Measurements from ENCODE around the gene DCAF6. TPM values are rescaled to one million over a fixed set of nuclear protein-coding genes. Genes with fewer than 3 reads are reported as not detected.

The DCAF6 gene
- total RNA-seq, 3 donors from 2014 or later = 76.7 to 95.7 (median 84.7) TPM

DNA sequence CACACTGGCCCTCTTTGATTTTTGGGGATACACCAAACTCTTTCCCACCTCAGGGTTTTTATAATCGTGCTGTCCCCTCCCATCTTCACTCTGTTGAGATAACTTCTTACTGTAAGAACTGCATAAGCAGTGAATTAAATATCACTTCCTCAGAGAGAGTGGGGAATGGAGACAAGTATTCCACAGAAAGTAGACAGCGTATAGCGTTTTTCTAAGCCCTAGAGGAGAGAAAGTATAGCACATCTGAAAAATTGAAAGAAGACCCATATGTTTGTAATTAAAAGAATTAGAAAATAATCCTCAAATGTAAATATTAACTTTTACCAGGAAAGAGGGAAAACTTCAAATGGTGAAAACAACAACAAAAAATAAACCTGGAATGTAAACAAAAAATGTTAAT lies 132.9 kb downstream of the DCAF6 start:
- intact Hi-C loops (cut with DNase I; ENCODE audit: low total_unique reads) = no loop called here
- TF ChIP-seq, protein P1, sequence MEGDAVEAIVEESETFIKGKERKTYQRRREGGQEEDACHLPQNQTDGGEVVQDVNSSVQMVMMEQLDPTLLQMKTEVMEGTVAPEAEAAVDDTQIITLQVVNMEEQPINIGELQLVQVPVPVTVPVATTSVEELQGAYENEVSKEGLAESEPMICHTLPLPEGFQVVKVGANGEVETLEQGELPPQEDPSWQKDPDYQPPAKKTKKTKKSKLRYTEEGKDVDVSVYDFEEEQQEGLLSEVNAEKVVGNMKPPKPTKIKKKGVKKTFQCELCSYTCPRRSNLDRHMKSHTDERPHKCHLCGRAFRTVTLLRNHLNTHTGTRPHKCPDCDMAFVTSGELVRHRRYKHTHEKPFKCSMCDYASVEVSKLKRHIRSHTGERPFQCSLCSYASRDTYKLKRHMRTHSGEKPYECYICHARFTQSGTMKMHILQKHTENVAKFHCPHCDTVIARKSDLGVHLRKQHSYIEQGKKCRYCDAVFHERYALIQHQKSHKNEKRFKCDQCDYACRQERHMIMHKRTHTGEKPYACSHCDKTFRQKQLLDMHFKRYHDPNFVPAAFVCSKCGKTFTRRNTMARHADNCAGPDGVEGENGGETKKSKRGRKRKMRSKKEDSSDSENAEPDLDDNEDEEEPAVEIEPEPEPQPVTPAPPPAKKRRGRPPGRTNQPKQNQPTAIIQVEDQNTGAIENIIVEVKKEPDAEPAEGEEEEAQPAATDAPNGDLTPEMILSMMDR (IDR thresholded peaks at IDR 0.05) = no peak
- no peak for TF ChIP-seq POLR2A (IDR thresholded peaks at IDR 0.05)
- no peak for TF ChIP-seq POLR2AphosphoS5 (IDR thresholded peaks at IDR 0.05)
- Histone ChIP-seq H3K9me3 (no peaks in the 10 kb centered on the region), H3K4me3 (no peak overlapping the region), H3K36me3 (peaks cover 11% of the 10 kb centered on the region), H3K4me1 (no peaks in the 10 kb centered on the region), H3K27me3 (no peaks in the 10 kb centered on the region), H3K27ac (no peak overlapping the region)
- DNase-seq (ENCODE audit: low spot score in 2 of 2) = no peak

- intact Hi-C loops (cut with DNase I; ENCODE audit: low total_unique reads) = no loop called here
- no peaks in the 10 kb centered on the region for H3K27me3 ChIP-seq
- no peak overlapping the region for H3K4me3 ChIP-seq
- no peaks in the 10 kb centered on the region for H3K36me3 ChIP-seq
- no peak overlapping the region for H3K27ac ChIP-seq
- H3K9me3 ChIP-seq = no peaks in the 10 kb centered on the region
- DNase-seq (ENCODE audit: low spot score in 2 of 2) = no peak
- TF ChIP-seq POLR2AphosphoS5 (IDR thresholded peaks at IDR 0.05) (no peak), POLR2A (IDR thresholded peaks at IDR 0.05) (no peak)
- TF ChIP-seq, protein P1 (IDR thresholded peaks at IDR 0.05) = no peak
- H3K4me1 ChIP-seq = no peaks in the 10 kb centered on the region
Measured at GRCh38 chr1:168079761-168080160, 143.3 kb downstream of the DCAF6 start.

DNA sequence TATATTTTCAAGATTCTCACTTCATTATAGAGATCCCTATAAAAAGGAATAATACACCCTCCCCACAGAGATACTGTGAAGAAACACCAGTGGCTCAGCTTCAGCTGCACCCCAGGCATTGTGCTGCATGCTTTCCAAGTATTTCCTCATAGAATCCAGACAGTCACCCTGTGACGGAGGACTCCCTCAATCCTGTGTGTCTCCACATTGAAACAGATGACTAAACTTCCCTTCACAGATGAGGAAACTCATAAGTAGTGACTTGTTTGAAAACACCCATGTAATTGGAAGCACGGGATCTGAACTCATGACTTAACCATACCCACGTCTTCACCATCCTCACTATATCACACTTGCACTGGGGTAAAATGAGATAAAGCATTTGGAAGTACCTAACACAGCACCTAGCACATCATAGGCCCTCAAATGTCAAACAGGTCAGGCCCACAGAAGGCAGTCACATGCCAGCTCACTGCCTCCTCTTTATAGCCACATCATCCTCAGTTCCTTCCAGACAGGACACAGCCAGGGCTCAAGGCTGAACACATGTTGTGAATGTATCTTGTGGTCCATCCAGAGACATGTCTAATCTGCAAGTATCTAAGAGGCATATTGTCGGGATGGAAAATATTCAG lies 145.0 kb downstream of the DCAF6 start:
- H3K36me3 ChIP-seq = no peaks in the 10 kb centered on the region
- H3K4me3 ChIP-seq = no peak overlapping the region
- no peaks in the 10 kb centered on the region for H3K4me1 ChIP-seq
- DNase-seq (ENCODE audit: low spot score in 2 of 2) = no peak
- intact Hi-C loops (cut with DNase I; ENCODE audit: low total_unique reads) = no loop called here
- no peaks in the 10 kb centered on the region for H3K9me3 ChIP-seq
- H3K27me3 ChIP-seq = no peaks in the 10 kb centered on the region
- TF ChIP-seq POLR2A (IDR thresholded peaks at IDR 0.05) = no peak
- TF ChIP-seq, protein P1 (IDR thresholded peaks at IDR 0.05) = no peak
- no peak for TF ChIP-seq POLR2AphosphoS5 (IDR thresholded peaks at IDR 0.05)
- H3K27ac ChIP-seq = peak overlapping the region in 1 of 2 donors; percentile 79

GRCh38 chr1:168082008-168082876 lies 145.8 kb downstream of the DCAF6 start:
- Histone ChIP-seq H3K9me3 (no peaks in the 10 kb centered on the region), H3K4me1 (no peaks in the 10 kb centered on the region), H3K27me3 (no peaks in the 10 kb centered on the region), H3K4me3 (no peak overlapping the region), H3K27ac (peak overlapping the region in 1 of 2 donors; percentile 79), H3K36me3 (no peaks in the 10 kb centered on the region)
- intact Hi-C loops (cut with DNase I; ENCODE audit: low total_unique reads) = no loop called here
- TF ChIP-seq POLR2AphosphoS5 (IDR thresholded peaks at IDR 0.05) (no peak), POLR2A (IDR thresholded peaks at IDR 0.05) (no peak)
- TF ChIP-seq, protein P1 (IDR thresholded peaks at IDR 0.05) = peak; percentile 48 to 71 (median 61)
- peak; percentile 39 to 73 for DNase-seq (ENCODE audit: low spot score in 2 of 2)
